OCI-LY1 (cell line): ENCODE measurements around the gene NSG1.

ENCODE experiments used
- EZH2 ChIP-seq: fragments of 200-600 bp; sonication (generic), shearing (Covaris generic); IDR thresholded peaks from 2 replicates; pipeline ENCODE4 v1.8.0; 2017; ENCODE audit warnings: borderline replicate concordance, mixed run types, mild to moderate bottlenecking, antibody characterized with exemption, low read length, moderate library complexity, mixed read lengths
- TF ChIP-seq, protein P1 (sequence below): fragments of 200-600 bp; sonication (generic), shearing (Covaris generic); IDR thresholded peaks from 2 replicates; pipeline ENCODE4 v1.5.1; 2017; ENCODE audit warnings: mild to moderate bottlenecking, antibody characterized with exemption, low read length, moderate library complexity, mixed read lengths

DNA sequence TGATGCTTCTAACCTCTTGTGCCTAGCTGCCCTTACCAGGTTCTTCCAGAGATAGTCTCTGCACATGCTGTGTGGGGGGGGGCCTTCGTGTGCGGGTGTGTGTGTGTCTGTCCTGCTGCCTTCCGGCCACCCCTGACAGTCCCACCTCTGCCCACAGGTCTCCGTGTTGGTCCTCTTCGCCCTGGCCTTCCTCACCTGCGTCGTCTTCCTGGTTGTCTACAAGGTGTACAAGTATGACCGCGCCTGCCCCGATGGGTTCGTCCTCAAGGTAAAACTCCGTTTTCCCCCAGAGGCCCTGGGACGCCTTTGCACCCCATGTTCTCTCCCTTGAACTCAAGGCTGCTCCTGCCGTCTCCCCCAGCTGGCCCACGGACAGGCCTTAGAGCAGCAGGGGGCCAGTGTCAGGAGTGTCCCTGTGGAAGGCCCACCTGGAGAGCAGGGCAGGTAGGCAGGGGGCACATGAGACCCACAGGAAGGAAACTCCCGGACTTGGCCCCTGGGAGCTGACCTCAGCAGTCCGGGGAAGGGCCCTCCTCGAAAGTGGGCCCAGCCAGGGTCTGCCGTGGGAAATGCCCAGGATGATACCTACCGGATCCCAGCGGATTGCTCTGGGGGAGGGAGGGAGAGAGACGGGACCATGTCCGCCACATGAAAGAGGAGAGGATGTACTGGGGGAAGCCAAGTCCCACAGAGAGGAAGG, 22.7 kb downstream of the NSG1 start:
- TF ChIP-seq, protein P1, sequence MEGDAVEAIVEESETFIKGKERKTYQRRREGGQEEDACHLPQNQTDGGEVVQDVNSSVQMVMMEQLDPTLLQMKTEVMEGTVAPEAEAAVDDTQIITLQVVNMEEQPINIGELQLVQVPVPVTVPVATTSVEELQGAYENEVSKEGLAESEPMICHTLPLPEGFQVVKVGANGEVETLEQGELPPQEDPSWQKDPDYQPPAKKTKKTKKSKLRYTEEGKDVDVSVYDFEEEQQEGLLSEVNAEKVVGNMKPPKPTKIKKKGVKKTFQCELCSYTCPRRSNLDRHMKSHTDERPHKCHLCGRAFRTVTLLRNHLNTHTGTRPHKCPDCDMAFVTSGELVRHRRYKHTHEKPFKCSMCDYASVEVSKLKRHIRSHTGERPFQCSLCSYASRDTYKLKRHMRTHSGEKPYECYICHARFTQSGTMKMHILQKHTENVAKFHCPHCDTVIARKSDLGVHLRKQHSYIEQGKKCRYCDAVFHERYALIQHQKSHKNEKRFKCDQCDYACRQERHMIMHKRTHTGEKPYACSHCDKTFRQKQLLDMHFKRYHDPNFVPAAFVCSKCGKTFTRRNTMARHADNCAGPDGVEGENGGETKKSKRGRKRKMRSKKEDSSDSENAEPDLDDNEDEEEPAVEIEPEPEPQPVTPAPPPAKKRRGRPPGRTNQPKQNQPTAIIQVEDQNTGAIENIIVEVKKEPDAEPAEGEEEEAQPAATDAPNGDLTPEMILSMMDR = no peak
- TF ChIP-seq EZH2 = no peak
